Lung (tissue), 12 donors: Measurements from ENCODE around the gene TYRP1. TPM values are rescaled to one million over a fixed set of nuclear protein-coding genes. Genes with fewer than 3 reads are reported as not detected.
A peak's percentile ranks its signal among the peaks of the same experiment; 100 is the strongest.

Source experiments
- ATAC-seq: fragments of 200-7000 bp; cut with Tn5 transposase; one replicate; pipeline ENCODE4 v1.9.1; 2020; ENCODE audit warnings: moderate number of reproducible peaks; ENCODE audit not compliant: insufficient read depth, low FRiP score
- DNase-seq, 3 donors: peaks; one replicate each; pipeline ENCODE4 v3.0.0-alpha.2; 2013 to 2017
- H3K27ac ChIP-seq, 2 donors: one replicate each; pipeline ENCODE4 v1.5.1; 2013; ENCODE audit warnings: mild to moderate bottlenecking in 2 of 2, moderate library complexity in 2 of 2, control low read depth in 1 of 2, inconsistent platforms in 1 of 2, low read depth in 1 of 2, low read length in 1 of 2
- H3K27me3 ChIP-seq, 3 donors: one replicate each; pipeline ENCODE4 v1.5.1; 2013; ENCODE audit warnings: low read length in 2 of 3; ENCODE audit not compliant: control insufficient read depth in 3 of 3, insufficient read depth in 3 of 3
- H3K36me3 ChIP-seq, 4 donors: one replicate each; pipeline ENCODE4 v1.5.1; 2013; ENCODE audit warnings: low read length in 4 of 4, mild to moderate bottlenecking in 1 of 4, moderate library complexity in 1 of 4; ENCODE audit not compliant: control insufficient read depth in 4 of 4, insufficient read depth in 4 of 4
- H3K4me1 ChIP-seq, 5 donors: one replicate each; pipeline ENCODE4 v1.5.1; 2013; ENCODE audit warnings: low read length in 5 of 5, mild to moderate bottlenecking in 2 of 5, moderate library complexity in 1 of 5; ENCODE audit not compliant: control insufficient read depth in 5 of 5, insufficient read depth in 5 of 5
- H3K4me3 ChIP-seq: one replicate; pipeline ENCODE4 v1.5.1; 2013; ENCODE audit warnings: mild to moderate bottlenecking, control low read depth, moderate library complexity
- H3K9ac ChIP-seq, 2 donors: one replicate each; pipeline ENCODE4 v1.5.1; 2013; ENCODE audit warnings: low read length in 2 of 2, control low read depth in 1 of 2; ENCODE audit not compliant: insufficient read depth in 1 of 2
- H3K9me3 ChIP-seq, 4 donors: one replicate each; pipeline ENCODE4 v1.5.1; 2013; ENCODE audit warnings: low read length in 3 of 4, mild to moderate bottlenecking in 1 of 4, moderate library complexity in 1 of 4; ENCODE audit not compliant: control insufficient read depth in 4 of 4, insufficient read depth in 3 of 4
- CTCF ChIP-seq: IDR thresholded peaks from 2 replicates; pipeline ENCODE4 v1.5.1; 2012; ENCODE audit warnings: mild to moderate bottlenecking; ENCODE audit errors: control extremely low read depth, extremely low read depth
- WGBS, 2 donors: extraction: QIAGEN DNeasy Blood & Tissue Kit; methylation state at CpG; one replicate each; pipeline ENCODE4 v1.1.7; 2013; 5-methylcytosine and 5-hydroxymethylcytosine counted together
- polyA plus RNA-seq, 2 donors: library from polyadenylated mRNA; stranded (reverse); fragments of 200-250 nt; gene quantifications; one replicate each; pipeline ENCODE4 v1.2.1, GENCODE V29; 2013
- total RNA-seq, 2 donors: library from RNA; depleted of rRNA in 1 of 2; stranded (reverse); fragments of >200 nt in 1 of 2; gene quantifications; one replicate each; pipeline ENCODE4 v1.2.1, GENCODE V29; 2014 to 2021
- donor health status: control.
- donor health status: control.
- donor health status: Bipolar disorder and iron deficiency.
- donor health status: healthy.
- donor health status: DM: yes; HTN: yes; CAD: no.

TYRP1 gene
- total and polyA plus RNA-seq, 4 donors, result 0.59 to 5.1 (median 1.3) TPM

- no peak overlapping the region for H3K27ac ChIP-seq
- H3K4me3 ChIP-seq, result no peak overlapping the region
- H3K9ac ChIP-seq, result no peak overlapping the region
- peaks cover 0 to 2% (median 0%) of the 10 kb centered on the region in 4 donors for H3K9me3 ChIP-seq
- ATAC-seq (no peak), DNase-seq (no peak)
- WGBS, 2 donors, result 23 to 55% methylated on average over 1 of the region's 1 CpG
- no peaks in the 10 kb centered on the region for H3K4me1 ChIP-seq
- TF ChIP-seq CTCF, result no peak
- no peaks in the 10 kb centered on the region for H3K36me3 ChIP-seq
- H3K27me3 ChIP-seq, result no peaks in the 10 kb centered on the region
Observed at GRCh38 chr9:12689233-12689632, 4.0 kb upstream of the TYRP1 start.

- H3K4me3 ChIP-seq, result no peak overlapping the region
- no peak overlapping the region for H3K27ac ChIP-seq
- H3K27me3 ChIP-seq, result no peaks in the 10 kb centered on the region
- TF ChIP-seq CTCF, result no peak
- ATAC-seq (no peak), DNase-seq (no peak)
- H3K4me1 ChIP-seq, result peaks cover 0 to 42% (median 8%) of the 10 kb centered on the region in 5 donors
- H3K9me3 ChIP-seq, result peaks cover 0 to 2% (median 0%) of the 10 kb centered on the region in 4 donors
- WGBS, 2 donors, result 95 to 96% methylated on average over 8 of the region's 8 CpGs
- H3K36me3 ChIP-seq, result no peaks in the 10 kb centered on the region
- H3K9ac ChIP-seq, result no peak overlapping the region
Observed at GRCh38 chr9:12694013-12694412, 828 bp downstream of the TYRP1 start.

GRCh38 chr9:12695474-12695873 is 2.3 kb downstream of the TYRP1 start:
- 58 to 77% methylated on average over 4 of the region's 4 CpGs for WGBS, 2 donors
- Histone ChIP-seq H3K9ac (no peak overlapping the region), H3K27me3 (no peaks in the 10 kb centered on the region), H3K27ac (peak overlapping the region in 1 of 2 donors; percentile 67), H3K36me3 (no peaks in the 10 kb centered on the region), H3K4me3 (no peak overlapping the region), H3K9me3 (peaks cover 0 to 2% (median 0%) of the 10 kb centered on the region in 4 donors), H3K4me1 (peaks cover 0 to 43% (median 8%) of the 10 kb centered on the region in 5 donors)
- no peak for TF ChIP-seq CTCF
- DNase-seq (peak in 2 of 3 donors; percentile 35 to 51), ATAC-seq (no peak)

GRCh38 chr9:12696931-12697622 is 3.9 kb downstream of the TYRP1 start:
- Histone ChIP-seq H3K4me3 (no peak overlapping the region), H3K9me3 (peaks cover 0 to 2% (median 0%) of the 10 kb centered on the region in 4 donors), H3K36me3 (no peaks in the 10 kb centered on the region), H3K9ac (no peak overlapping the region), H3K27ac (peak overlapping the region in 1 of 2 donors; percentile 12), H3K27me3 (no peaks in the 10 kb centered on the region), H3K4me1 (peaks cover 0 to 59% (median 8%) of the 10 kb centered on the region in 5 donors)
- no peak for TF ChIP-seq CTCF
- no peak for ATAC-seq
- WGBS, 2 donors, result 44 to 62% methylated on average over 4 of the region's 4 CpGs
- DNase-seq, result no peak
